ENCODE data around the gene FLAD1.

Gene FLAD1

GRCh38 chr1:154948079-154948478, 35.1 kb upstream of the FLAD1 start (continued):
- TF ChIP-seq PRDM2 (tag by site-specific recombination; IDR thresholded peaks at IDR 0.05; ENCODE audit: borderline replicate concordance) (no peak), ZSCAN18 (tag by site-specific recombination; IDR thresholded peaks at IDR 0.05) (no peak), ZNF146 (tag by site-specific recombination; IDR thresholded peaks at IDR 0.05) (no peak)

DNA sequence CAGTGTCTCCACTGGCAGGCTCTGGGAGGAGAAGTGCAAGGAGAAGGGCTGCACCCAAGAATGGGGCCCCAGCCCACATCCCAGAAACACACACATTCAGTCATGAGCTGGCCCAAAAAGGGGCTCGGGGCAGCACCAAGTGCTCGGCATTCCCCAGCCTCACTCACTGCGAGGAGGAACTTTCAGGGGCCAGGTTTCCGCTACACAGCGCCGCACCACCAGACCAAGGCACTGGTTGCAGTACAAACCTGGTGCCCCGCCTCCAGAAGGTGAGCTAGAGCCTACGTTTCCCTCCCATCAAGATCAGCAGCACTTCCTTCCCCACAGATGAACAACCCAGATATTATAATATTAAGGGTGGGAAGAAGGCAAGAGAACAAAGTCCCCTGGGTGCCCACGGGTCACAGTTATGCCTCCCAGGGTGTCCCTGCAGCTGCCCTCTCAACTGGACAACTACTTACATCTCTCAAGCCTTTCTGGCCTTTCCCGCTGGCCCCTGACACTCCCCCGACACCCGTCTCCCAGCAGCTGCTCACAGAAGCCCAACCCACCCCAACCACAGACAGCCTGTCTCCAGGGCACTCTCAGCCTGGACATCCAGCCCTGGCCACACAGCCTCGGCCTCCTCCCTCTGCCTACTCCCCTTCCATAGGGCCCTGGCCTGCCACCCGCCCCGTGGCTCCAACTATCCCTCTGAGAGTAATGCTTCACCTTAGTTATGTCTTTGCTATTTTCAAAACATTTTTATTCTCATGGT, 31.1 kb upstream of the FLAD1 start:
- ChIA-PET CTCF (interaction anchor here (0.6 to 1.5 kb wide), 6 partner anchors 9 to 110 kb away, joined by 3 to 4 read pairs (median 3); no protein-coding TSS in a partner anchor), POLR2A (interaction anchor here (1.7 kb wide), 1 partner anchor 9 kb away, joined by 5 read pairs; the partner anchor contains the start of gene PYGO2)
- H3K9me3 ChIP-seq (ENCODE audit: control insufficient read depth, insufficient read depth, low read depth, low read length) = no peaks in the 10 kb centered on the region
- no peak overlapping the region for H3K4me3 ChIP-seq (ENCODE audit: low read depth, low read length)
- peaks cover 0 to 19% of the 10 kb centered on the region in 2 experiments; a peak in 1 of 3 replicates for H3K36me3 ChIP-seq (ENCODE audit: control insufficient read depth in 2 of 2, insufficient read depth in 1 of 2, low read length in 2 of 2)
- H3K4me1 ChIP-seq (ENCODE audit: control insufficient read depth, insufficient read depth, low read length) = peaks cover 2% of the 10 kb centered on the region; the same call in 1 of the 2 replicates
- H3K27ac ChIP-seq (ENCODE audit: extremely low read depth, low read depth, low read length) = no peak overlapping the region
- TF ChIP-seq ZNF777 (tag by site-specific recombination; IDR thresholded peaks at IDR 0.05; ENCODE audit: borderline replicate concordance) = no peak
- no peak for TF ChIP-seq ZSCAN23 (tag by site-specific recombination; IDR thresholded peaks at IDR 0.05)
- no peak for TF ChIP-seq ZNF416 (tag by site-specific recombination; IDR thresholded peaks at IDR 0.05)
- TF ChIP-seq ZNF324 (tag by site-specific recombination; IDR thresholded peaks at IDR 0.05) = no peak
- no peak for TF ChIP-seq ZNF785 (tag by site-specific recombination; IDR thresholded peaks at IDR 0.05)
- no peak for TF ChIP-seq KLF9 (tag by site-specific recombination; IDR thresholded peaks at IDR 0.05; ENCODE audit: low read depth)
- TF ChIP-seq, protein P1, sequence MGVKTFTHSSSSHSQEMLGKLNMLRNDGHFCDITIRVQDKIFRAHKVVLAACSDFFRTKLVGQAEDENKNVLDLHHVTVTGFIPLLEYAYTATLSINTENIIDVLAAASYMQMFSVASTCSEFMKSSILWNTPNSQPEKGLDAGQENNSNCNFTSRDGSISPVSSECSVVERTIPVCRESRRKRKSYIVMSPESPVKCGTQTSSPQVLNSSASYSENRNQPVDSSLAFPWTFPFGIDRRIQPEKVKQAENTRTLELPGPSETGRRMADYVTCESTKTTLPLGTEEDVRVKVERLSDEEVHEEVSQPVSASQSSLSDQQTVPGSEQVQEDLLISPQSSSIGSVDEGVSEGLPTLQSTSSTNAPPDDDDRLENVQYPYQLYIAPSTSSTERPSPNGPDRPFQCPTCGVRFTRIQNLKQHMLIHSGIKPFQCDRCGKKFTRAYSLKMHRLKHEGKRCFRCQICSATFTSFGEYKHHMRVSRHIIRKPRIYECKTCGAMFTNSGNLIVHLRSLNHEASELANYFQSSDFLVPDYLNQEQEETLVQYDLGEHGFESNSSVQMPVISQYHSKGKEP (tag by site-specific recombination; IDR thresholded peaks at IDR 0.05) = no peak
- no peak for TF ChIP-seq KLF10 (tag by site-specific recombination; IDR thresholded peaks at IDR 0.05)
- no peak for TF ChIP-seq PRDM10 (tag by site-specific recombination; IDR thresholded peaks at IDR 0.05)
- TF ChIP-seq, protein P2, sequence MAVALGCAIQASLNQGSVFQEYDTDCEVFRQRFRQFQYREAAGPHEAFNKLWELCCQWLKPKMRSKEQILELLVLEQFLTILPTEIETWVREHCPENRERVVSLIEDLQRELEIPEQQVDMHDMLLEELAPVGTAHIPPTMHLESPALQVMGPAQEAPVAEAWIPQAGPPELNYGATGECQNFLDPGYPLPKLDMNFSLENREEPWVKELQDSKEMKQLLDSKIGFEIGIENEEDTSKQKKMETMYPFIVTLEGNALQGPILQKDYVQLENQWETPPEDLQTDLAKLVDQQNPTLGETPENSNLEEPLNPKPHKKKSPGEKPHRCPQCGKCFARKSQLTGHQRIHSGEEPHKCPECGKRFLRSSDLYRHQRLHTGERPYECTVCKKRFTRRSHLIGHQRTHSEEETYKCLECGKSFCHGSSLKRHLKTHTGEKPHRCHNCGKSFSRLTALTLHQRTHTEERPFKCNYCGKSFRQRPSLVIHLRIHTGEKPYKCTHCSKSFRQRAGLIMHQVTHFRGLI (tag by site-specific recombination; IDR thresholded peaks at IDR 0.05) = no peak
- TF ChIP-seq, protein P3, sequence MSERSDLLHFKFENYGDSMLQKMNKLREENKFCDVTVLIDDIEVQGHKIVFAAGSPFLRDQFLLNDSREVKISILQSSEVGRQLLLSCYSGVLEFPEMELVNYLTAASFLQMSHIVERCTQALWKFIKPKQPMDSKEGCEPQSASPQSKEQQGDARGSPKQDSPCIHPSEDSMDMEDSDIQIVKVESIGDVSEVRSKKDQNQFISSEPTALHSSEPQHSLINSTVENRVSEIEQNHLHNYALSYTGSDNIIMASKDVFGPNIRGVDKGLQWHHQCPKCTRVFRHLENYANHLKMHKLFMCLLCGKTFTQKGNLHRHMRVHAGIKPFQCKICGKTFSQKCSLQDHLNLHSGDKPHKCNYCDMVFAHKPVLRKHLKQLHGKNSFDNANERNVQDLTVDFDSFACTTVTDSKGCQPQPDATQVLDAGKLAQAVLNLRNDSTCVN (tag by site-specific recombination; optimal IDR thresholded peaks at IDR 0.05) = no peak
- no peak for TF ChIP-seq ZNF530 (tag by site-specific recombination; IDR thresholded peaks at IDR 0.05; ENCODE audit: low read depth)
- TF ChIP-seq, protein P4, sequence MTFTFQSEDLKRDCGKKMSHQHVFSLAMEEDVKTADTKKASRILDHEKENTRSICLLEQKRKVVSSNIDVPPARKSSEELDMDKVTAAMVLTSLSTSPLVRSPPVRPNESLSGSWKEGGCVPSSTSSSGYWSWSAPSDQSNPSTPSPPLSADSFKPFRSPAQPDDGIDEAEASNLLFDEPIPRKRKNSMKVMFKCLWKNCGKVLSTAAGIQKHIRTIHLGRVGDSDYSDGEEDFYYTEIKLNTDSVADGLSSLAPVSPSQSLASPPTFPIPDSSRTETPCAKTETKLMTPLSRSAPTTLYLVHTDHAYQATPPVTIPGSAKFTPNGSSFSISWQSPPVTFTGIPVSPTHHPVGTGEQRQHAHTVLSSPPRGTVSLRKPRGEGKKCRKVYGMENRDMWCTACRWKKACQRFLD (tag by site-specific recombination; IDR thresholded peaks at IDR 0.05) = no peak
- no peak for TF ChIP-seq ZBTB21 (tag by site-specific recombination; IDR thresholded peaks at IDR 0.05)
- no peak for TF ChIP-seq HOXA7 (CRISPR knock-in tag; IDR thresholded peaks at IDR 0.05; ENCODE audit: borderline replicate concordance)

Measured in HEK293 (cell line).